ENCODE data around the gene COL6A5.
"Not testable (repeated sequence)": the region's sequence is repeated elsewhere in the genome, so short reads cannot be mapped to it uniquely, and the experiment has no call there.

The COL6A5 gene

DNA sequence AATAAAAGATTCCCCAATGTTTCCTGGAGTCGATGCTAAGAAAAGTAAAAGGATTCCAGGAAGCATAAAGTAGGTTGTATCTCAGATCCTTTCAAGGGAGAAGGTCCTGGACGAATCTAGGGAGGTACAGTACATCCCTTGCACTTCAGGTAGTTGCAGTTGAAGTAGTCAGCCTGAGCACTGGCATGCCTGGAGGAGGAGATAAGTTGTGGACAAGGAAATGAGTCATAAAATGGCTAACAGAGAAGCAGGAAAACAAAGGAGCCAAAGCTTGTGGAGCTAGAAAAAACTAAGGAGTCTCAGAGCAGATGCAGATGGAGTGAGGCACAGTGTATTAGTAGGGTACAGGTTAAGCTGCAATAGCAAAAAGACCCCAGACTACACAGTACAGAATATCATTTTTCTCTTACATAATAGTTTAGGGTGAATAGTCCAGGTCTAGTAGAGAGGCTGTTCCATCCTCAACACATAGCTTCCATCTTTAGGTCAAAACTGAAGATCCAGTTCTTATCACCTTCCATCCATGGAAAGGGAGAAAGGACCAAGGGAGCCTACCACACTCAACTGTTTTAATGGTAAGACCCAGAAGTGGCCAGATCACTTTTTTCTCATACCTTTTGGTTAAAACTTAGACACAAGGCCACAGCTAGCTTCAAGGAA lies 41.3 kb downstream of the COL6A5 start:
- DNase-seq, result no peak

DNA sequence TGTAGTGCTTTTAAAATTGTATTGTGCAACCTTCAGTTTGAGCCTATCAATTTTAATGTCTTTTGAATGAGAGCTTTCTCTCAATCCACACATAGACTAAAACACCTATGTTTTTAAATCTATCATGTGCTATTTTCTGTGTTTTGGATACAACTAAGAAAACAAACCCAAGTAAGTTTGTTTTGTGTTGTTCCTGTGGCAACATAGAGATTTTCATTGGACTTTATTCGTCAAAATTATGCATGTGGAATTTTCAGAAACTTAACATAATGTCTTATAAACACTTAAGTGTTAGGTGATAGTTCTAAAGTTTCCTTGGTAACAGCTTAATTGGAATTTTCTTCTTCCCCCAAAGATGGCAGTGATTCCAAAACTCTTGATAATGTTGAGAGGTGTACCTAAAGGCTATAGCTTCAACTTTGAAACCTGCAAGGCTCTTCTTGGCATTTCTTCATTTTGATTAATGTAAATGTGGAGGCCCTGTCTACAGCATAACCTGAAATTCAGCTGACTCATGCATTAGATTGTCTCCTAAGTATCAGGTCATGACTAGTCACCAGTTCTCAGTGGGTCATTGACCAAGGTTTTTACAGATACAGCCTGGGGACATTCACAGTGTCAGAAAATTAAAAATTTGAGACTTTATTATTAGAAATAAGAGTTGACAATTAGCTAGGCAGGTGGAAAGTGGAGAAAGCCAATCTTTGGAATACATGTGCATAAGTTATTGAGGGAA lies 44.4 kb downstream of the COL6A5 start:
- DNase-seq, result no peak

- DNase-seq, result no peak
Observed at GRCh38 chr3:130392266-130392665, 46.8 kb downstream of the COL6A5 start.

DNA sequence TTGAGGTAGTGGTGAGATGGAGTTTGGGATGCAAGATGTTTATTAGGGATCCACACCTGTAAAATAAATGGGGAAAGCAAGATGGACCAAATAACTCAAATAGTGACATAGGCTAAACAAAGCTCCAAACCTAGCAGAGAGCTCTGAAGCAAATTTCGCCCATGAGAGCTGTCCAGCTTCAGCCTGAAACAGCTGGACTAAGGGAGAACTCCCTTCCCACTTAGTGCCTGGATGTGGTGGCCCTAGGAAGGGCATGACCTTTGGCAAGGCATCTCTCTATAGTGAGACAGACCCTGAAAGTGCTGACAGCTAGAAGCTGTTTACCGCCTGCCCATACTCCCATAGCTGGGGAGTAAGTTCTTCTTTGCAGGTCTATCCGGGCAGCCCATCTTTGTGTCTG lies 48.1 kb downstream of the COL6A5 start:
- DNase-seq, result no peak

- no peak for DNase-seq
Observed at GRCh38 chr3:130395331-130395730, 49.9 kb downstream of the COL6A5 start.

DNA sequence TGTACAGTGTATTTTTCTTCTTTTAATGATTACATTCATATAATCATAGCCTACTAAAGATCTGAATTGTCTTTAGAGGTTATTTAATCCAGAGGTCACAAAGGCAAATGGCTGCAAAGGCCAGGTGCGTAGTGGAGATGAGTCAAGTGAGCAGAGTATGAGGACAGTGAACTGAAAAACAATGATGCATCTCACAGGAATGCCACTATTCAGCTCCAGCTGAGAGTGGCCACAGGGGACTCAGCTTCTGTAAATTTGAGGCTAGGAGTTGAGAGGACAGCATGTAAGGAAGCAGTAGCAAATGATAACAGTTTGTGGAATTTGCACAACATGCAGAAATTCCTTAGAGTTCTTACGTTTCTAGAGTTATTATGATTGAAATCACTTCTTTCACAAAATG lies 50.4 kb downstream of the COL6A5 start:
- no peak for DNase-seq

GRCh38 chr3:130404401-130404800 lies 58.9 kb downstream of the COL6A5 start:
- no peak for DNase-seq

DNA sequence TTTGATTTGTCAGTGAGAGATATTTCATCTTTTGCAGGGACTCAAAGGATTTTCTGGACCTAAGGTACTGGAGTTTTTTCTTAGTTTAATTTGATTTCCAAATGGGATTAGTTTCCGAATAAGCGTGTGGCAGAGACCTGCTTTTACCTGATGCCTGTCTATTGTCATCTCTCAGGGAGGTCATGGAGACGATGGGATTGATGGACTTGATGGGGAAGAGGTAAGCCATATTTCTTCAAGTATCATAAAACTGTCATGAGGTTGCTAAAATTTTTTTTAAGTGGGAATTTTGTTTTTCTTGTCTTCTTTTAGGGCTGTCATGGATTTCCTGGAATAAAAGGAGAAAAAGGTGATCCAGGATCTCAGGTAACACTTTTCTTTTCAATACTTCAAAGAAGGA lies 60.5 kb downstream of the COL6A5 start:
- DNase-seq, result no peak

DNA sequence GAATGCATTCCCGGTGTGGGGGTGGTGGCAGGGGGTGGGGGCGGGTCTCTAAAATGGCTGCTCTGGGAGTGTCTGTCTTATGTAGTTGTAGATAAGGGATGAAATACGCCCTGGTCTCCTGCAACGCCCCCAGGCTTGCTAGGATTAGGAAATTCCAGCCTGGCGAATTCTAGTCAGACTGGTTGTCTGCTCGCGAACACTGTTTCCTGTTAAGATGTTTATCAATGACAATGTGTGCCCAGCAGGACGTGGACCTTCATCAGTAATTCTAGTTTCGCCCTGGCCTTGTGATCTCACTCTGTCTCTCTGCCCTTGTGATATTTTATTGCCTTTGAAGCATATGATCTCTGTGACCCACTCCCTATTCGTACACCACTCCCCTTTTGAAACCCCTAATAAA lies 62.8 kb downstream of the COL6A5 start:
- DNase-seq, result not testable (repeated sequence)

- no peak for DNase-seq
Observed at GRCh38 chr3:130411320-130411719, 65.8 kb downstream of the COL6A5 start.

DNA sequence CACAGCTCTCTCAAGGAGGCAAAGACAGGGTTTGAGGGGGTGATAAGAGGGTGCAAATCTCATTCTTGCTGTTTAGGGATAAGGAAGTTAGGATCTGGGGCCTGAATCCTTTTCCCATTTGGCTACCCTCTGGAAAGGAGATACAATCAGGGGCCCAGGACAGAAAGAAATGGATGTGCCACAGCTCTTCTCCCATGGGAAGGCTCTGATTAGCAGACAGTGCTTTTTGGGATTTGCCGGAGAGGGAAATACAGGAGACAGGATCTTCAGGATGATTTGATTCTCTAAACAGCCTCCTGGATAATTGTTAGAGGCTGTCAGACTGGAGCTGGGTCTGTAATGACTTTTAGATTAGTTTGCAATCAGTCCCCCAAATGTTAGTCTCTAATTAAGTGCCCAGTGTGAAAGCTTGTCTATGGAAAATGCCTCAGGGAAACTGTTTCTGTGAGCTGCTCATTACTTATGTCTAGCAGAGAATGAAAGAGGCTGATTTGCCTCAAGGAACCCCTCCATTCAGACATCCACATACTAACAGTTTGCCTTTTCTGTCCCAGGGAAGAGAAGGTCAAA lies 67.6 kb downstream of the COL6A5 start:
- DNase-seq, result no peak

GRCh38 chr3:130414457-130414856 lies 69.0 kb downstream of the COL6A5 start:
- no peak for DNase-seq

- DNase-seq, result no peak
Observed at GRCh38 chr3:130420466-130420865, 75.0 kb downstream of the COL6A5 start.

GRCh38 chr3:130423064-130423463 lies 77.6 kb downstream of the COL6A5 start:
- no peak for DNase-seq

DNA sequence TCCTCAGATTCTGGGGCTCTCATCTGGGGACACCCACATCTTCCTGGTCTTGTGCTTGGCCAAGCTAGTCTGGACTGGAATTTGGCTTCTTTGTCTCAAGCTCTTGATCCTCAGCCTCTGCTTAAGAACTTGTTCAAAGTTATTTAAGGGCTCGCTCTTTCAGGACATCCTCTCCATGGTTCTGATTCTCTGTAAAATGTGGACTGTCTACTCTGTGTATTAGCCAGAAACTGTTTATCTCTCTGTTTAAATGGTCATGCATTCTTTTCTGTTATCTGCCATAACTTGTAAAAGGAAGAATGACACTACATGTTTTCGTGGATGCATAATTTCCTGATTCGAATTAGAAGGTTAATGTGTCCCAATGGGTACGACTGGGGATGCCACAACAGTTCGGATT lies 79.4 kb downstream of the COL6A5 start:
- DNase-seq, result no peak

- DNase-seq, result no peak
Observed at GRCh38 chr3:130425484-130425883, 80.0 kb downstream of the COL6A5 start.

- DNase-seq, result no peak
Observed at GRCh38 chr3:130426206-130426605, 80.7 kb downstream of the COL6A5 start.

- DNase-seq, result no peak
Observed at GRCh38 chr3:130428871-130429712, 83.6 kb downstream of the COL6A5 start.

GRCh38 chr3:130429713-130430023 lies 84.2 kb downstream of the COL6A5 start:
- no peak for DNase-seq

DNA sequence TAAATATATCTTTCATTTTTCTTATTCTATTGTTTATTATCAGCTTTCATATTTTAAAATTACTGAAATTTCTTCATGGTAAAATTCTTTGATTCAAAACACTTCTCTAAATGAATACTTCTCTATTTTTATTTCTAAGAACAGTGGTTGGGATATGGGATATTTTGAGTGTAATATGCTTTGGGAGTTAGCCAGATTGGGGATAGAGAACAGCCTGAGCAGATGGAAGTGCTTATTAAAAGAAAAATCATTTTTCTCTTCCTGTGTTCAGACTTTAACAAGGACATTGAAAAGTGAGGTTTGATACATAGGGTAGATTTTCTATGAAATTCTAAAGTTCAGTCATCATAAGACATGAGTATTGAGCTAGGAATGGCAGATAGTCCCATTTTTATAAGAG lies 84.8 kb downstream of the COL6A5 start:
- no peak for DNase-seq

- DNase-seq, result not testable (repeated sequence)
Observed at GRCh38 chr3:130432086-130432485, 86.6 kb downstream of the COL6A5 start.

GRCh38 chr3:130433306-130433705 lies 87.8 kb downstream of the COL6A5 start:
- DNase-seq, result no peak

GRCh38 chr3:130442284-130442683 lies 96.8 kb downstream of the COL6A5 start:
- DNase-seq, result no peak

GRCh38 chr3:130446840-130447239 lies 101.4 kb downstream of the COL6A5 start:
- DNase-seq, result not testable (repeated sequence)
